Esophagus squamous epithelium (tissue), 4 donors: ENCODE data around the gene ARPC1B.

Experiments
- CTCF ChIP-seq, 6 experiments: fragments of 450-650 bp in 4 of 6; fragments of 200-600 bp in 2 of 6; sonication (generic) in 2 of 6; IDR thresholded peaks; one replicate each; pipeline ENCODE4 v1.5.1; 2016 to 2019; ENCODE audit warnings: antibody characterized with exemption in 6 of 6, mild to moderate bottlenecking in 4 of 6, moderate library complexity in 4 of 6
- POLR2A ChIP-seq, 4 donors: fragments of 450-650 bp; IDR thresholded peaks; one replicate each; pipeline ENCODE4 v1.6.1; 2017; ENCODE audit warnings: antibody characterized with exemption in 4 of 4, mild to moderate bottlenecking in 4 of 4, moderate library complexity in 3 of 4

GRCh38 chr7:99409192-99409572 is 34.7 kb downstream of the ARPC1B start:
- no peak for TF ChIP-seq CTCF (IDR thresholded peaks at IDR 0.05)
- TF ChIP-seq POLR2A (IDR thresholded peaks at IDR 0.05): no peak
